Testis (tissue), 3 donors: ENCODE data around the gene MYO7B. TPM values are rescaled to one million over a fixed set of nuclear protein-coding genes. Genes with fewer than 3 reads are reported as not detected.

Experiments
- DNase-seq: peaks from one replicate; pipeline ENCODE4 v3.0.0-alpha.2; 2019
- H3K27ac ChIP-seq, 2 donors: fragments of 200-600 bp; sonication (generic); one replicate each; pipeline ENCODE4 v1.5.1; 2019
- H3K27me3 ChIP-seq: fragments of 200-600 bp; sonication (generic); one replicate; pipeline ENCODE4 v1.5.1; 2019
- H3K36me3 ChIP-seq: fragments of 200-600 bp; sonication (generic); one replicate; pipeline ENCODE4 v1.5.1; 2017; ENCODE audit warnings: low read depth; ENCODE audit errors: missing control alignments
- H3K4me1 ChIP-seq: fragments of 200-600 bp; sonication (generic); one replicate; pipeline ENCODE4 v1.5.1; 2019
- H3K4me3 ChIP-seq, 2 donors: fragments of 200-600 bp; sonication (generic); one replicate each; pipeline ENCODE4 v1.5.1; 2017 to 2019
- H3K9me3 ChIP-seq: fragments of 200-600 bp; sonication (generic); one replicate; pipeline ENCODE4 v1.5.1; 2017
- POLR2A ChIP-seq: fragments of 450-650 bp; IDR thresholded peaks from one replicate; pipeline ENCODE4 v1.6.1; 2017; ENCODE audit warnings: antibody characterized with exemption, mild to moderate bottlenecking, moderate library complexity
- WGBS, 2 donors: methylation state at CpG; one replicate each; pipeline ENCODE4 v1.1.5; 2018; 5-methylcytosine and 5-hydroxymethylcytosine counted together
- intact Hi-C: fragments of 100-400 bp; cut with DNase I; formaldehyde crosslinking; loops from one replicate; pipeline ENCODE4 v1.15.1; 2023; ENCODE audit warnings: low total_unique reads
- polyA plus RNA-seq: library from polyadenylated mRNA; stranded (reverse); fragments of 350-450 nt; fragmentation: Illumina TruSeq; extraction: RNeasy Lipid Tissue Mini Kit (QIAGEN cat#74804); gene quantifications from one replicate; pipeline ENCODE4 v1.2.3, GENCODE V29; 2014; ENCODE audit warnings: low read depth, low replicate concordance; ENCODE audit not compliant: insufficient read depth
- total RNA-seq, 2 donors: library from RNA; depleted of rRNA; stranded (reverse); fragments of >200 nt; gene quantifications; one replicate each; pipeline ENCODE4 v1.2.3, GENCODE V29; 2016
- TF ChIP-seq, protein P1 (sequence below), 3 experiments: fragments of 450-650 bp in 2 of 3; fragments of 200-600 bp in 1 of 3; sonication (generic) in 1 of 3; IDR thresholded peaks; one replicate each; pipeline ENCODE4 v1.5.1; 2016 to 2019; ENCODE audit warnings: antibody characterized with exemption in 3 of 3, mild to moderate bottlenecking in 2 of 3, moderate library complexity in 1 of 3

MYO7B gene
- total and polyA plus RNA-seq, 3 donors from 2014 or later: 3.6 to 5.6 (median 4.2) TPM

DNA sequence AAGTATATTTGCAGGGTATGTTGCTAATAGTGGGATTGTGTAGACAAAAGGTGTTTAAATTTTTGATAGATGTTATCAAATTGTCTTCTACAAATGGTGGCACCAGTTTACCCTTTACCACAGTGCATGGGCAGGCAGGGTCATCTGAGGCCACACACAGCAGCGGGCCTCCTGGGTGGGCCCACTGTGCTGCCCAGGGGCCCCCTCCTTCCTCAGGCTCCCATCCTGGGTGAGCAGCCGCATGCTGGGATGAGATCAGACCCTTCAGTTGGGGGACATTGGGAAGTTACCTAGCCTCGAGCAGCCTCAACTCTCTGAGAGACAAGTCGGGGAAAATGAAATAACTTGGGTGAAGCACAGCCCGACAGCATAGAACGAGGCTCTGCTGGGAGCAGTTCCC, 9.7 kb downstream of the MYO7B start:
- no peaks in the 10 kb centered on the region for H3K27me3 ChIP-seq
- intact Hi-C loops: no loop called here
- TF ChIP-seq, protein P1, sequence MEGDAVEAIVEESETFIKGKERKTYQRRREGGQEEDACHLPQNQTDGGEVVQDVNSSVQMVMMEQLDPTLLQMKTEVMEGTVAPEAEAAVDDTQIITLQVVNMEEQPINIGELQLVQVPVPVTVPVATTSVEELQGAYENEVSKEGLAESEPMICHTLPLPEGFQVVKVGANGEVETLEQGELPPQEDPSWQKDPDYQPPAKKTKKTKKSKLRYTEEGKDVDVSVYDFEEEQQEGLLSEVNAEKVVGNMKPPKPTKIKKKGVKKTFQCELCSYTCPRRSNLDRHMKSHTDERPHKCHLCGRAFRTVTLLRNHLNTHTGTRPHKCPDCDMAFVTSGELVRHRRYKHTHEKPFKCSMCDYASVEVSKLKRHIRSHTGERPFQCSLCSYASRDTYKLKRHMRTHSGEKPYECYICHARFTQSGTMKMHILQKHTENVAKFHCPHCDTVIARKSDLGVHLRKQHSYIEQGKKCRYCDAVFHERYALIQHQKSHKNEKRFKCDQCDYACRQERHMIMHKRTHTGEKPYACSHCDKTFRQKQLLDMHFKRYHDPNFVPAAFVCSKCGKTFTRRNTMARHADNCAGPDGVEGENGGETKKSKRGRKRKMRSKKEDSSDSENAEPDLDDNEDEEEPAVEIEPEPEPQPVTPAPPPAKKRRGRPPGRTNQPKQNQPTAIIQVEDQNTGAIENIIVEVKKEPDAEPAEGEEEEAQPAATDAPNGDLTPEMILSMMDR (IDR thresholded peaks at IDR 0.05): no peak
- no peak for TF ChIP-seq POLR2A
- 67 to 84% methylated on average over 6 of the region's 6 CpGs for WGBS, 2 donors
- H3K4me1 ChIP-seq: no peaks in the 10 kb centered on the region
- no peak overlapping the region for H3K4me3 ChIP-seq
- H3K27ac ChIP-seq: no peak overlapping the region
- H3K36me3 ChIP-seq: no peaks in the 10 kb centered on the region
- no peak for DNase-seq
- no peaks in the 10 kb centered on the region for H3K9me3 ChIP-seq

DNA sequence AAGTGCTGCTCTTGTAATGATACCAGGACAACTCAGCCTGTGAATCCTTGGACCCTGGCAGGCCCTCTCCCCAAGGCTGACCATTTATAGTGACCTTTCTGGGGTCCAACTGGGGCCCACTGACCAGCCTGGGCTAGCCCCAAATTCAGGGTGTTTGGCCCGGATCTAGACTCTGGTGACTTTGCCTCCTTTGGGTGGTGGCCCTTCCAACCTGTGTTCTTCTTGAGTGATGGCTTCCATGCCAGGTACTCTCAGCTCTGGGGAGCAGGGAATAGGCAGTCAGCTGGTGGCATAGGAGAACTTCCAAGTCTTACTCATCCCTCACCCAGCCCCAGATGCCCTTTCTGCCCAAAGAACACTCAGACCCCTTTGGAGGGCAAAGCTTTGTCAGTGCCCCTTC, 10.3 kb downstream of the MYO7B start:
- H3K27ac ChIP-seq: no peak overlapping the region
- 92% methylated on average over 1 of the region's 1 CpG; no CpG with 5 or more reads in 1 of the 2 donors for WGBS, 2 donors
- no peak for DNase-seq
- TF ChIP-seq, protein P1 (IDR thresholded peaks at IDR 0.05): no peak
- no peak for TF ChIP-seq POLR2A
- no peaks in the 10 kb centered on the region for H3K9me3 ChIP-seq
- H3K27me3 ChIP-seq: no peaks in the 10 kb centered on the region
- no peaks in the 10 kb centered on the region for H3K4me1 ChIP-seq
- H3K4me3 ChIP-seq: no peak overlapping the region
- intact Hi-C loops: no loop called here
- H3K36me3 ChIP-seq: no peaks in the 10 kb centered on the region

DNA sequence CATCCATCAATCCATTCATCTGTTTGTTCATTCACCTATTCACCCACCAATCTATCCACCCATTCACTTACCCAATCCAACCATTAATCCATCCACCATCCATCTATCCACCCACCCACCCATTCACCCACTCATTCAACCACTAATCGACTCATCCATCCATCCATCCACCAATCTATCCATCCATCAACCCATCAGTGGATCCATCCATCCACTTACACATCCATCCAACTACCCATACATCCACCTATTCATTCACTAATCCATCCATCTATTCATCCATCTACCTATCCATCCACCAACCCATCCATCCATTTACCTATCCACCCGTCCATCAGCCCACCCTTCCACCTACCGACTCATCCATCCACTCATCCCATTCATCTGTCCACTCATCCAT, 11.3 kb downstream of the MYO7B start:
- DNase-seq: no peak
- H3K4me3 ChIP-seq: no peak overlapping the region
- WGBS, 2 donors: 88 to 91% methylated on average over 3 of the region's 3 CpGs
- no peaks in the 10 kb centered on the region for H3K9me3 ChIP-seq
- no peaks in the 10 kb centered on the region for H3K36me3 ChIP-seq
- intact Hi-C loops: no loop called here
- H3K4me1 ChIP-seq: no peaks in the 10 kb centered on the region
- no peak overlapping the region for H3K27ac ChIP-seq
- no peak for TF ChIP-seq POLR2A
- TF ChIP-seq, protein P1 (IDR thresholded peaks at IDR 0.05): no peak
- no peaks in the 10 kb centered on the region for H3K27me3 ChIP-seq

DNA sequence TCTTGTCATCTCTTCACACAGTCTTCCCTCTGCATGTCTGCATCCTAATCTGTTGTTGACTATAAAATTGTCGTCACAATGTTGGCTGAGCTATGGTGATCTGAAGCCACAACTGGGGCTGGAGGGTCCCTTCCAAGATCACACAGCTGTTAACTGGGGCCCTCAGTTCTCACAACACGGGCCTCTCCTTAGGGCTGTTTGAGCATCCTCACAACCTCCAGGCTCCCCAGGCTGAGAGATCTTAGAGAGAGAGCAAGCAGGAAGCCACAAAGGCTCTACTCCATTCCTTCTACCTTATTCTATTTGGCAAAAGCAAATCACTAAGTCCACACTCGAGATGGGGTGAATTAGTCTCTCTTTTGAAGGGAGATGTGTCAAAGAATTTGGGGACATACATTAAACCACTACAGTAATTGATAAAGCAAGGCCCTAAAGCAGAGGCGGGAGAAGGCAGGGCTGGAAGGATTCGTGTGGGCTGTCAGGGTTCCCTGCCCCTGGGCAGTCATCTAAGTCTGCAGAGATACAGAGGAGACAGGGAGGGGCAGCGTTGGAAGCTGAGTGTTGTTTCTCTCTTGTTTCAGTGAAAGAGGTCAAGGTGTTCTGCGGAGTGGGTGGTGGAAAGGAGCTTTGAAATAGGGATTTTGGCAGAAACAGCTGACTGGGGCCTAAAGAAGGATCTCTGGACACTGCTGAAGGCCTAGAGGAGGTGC, 15.9 kb downstream of the MYO7B start:
- no peaks in the 10 kb centered on the region for H3K9me3 ChIP-seq
- H3K27ac ChIP-seq: no peak overlapping the region
- no peak overlapping the region for H3K4me3 ChIP-seq
- no peaks in the 10 kb centered on the region for H3K27me3 ChIP-seq
- no peaks in the 10 kb centered on the region for H3K4me1 ChIP-seq
- TF ChIP-seq, protein P1 (IDR thresholded peaks at IDR 0.05): no peak
- TF ChIP-seq POLR2A: no peak
- WGBS, 2 donors: 66 to 80% methylated on average over 7 of the region's 7 CpGs
- no peaks in the 10 kb centered on the region for H3K36me3 ChIP-seq
- intact Hi-C loops: no loop called here
- no peak for DNase-seq

DNA sequence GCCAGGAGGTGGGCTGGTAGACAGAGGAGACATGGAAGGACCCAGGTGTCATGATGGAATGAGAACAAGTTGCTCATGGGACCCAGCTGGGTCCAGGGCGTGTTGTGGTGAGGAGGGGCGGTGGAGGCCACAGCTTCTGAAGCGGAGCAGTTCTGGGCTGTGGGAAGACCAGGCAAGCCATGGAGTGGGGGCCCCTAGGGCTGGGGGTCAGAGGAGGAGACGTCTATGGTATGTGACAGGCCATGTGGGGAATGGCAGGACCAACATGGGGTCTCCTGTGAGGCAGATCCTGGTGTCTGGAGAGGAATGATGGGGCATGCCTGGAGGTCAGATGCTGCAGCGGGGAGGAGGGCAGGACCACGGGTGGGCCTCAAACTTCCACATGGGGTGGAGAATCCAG, 16.9 kb downstream of the MYO7B start:
- TF ChIP-seq POLR2A: no peak
- TF ChIP-seq, protein P1 (IDR thresholded peaks at IDR 0.05): no peak
- Histone ChIP-seq H3K27me3 (no peaks in the 10 kb centered on the region), H3K9me3 (no peaks in the 10 kb centered on the region), H3K4me3 (no peak overlapping the region), H3K4me1 (no peaks in the 10 kb centered on the region), H3K36me3 (no peaks in the 10 kb centered on the region), H3K27ac (no peak overlapping the region)
- intact Hi-C loops: no loop called here
- 69 to 87% methylated on average over 6 of the region's 6 CpGs for WGBS, 2 donors
- no peak for DNase-seq
